Measurements from ENCODE around the gene ACP6.

- TF ChIP-seq GATA3 (IDR thresholded peaks at IDR 0.05; ENCODE audit: low read depth, low read length), result no peak
- no peak for TF ChIP-seq GATA2 (IDR thresholded peaks at IDR 0.05; ENCODE audit: low read depth, low read length)
These were observed 3.5 kb upstream of the ACP6 start for GRCh38 chr1:147673816-147674215.
